Naive thymus-derived CD4-positive, alpha-beta T cell (primary cell): ENCODE measurements around the gene LHPP. TPM values are rescaled to one million over a fixed set of nuclear protein-coding genes. Genes with fewer than 3 reads are reported as not detected.
A peak's percentile ranks its signal among the peaks of the same experiment; 100 is the strongest.

Experiments used
- ATAC-seq: fragments of 150-1000 bp; cut with Tn5 transposase; 2 replicates; pipeline ENCODE4 v1.10.0; 2021; ENCODE audit warnings: mild to moderate bottlenecking, moderate library complexity
- CTCF ChIA-PET: fragments of 350-600 bp; sonication (Branson Sonifier 250); formaldehyde crosslinking; loops from one replicate; lab custom pipeline; 2021; ENCODE audit warnings: antibody characterized with exemption; lab: Charles Lee
- POLR2A ChIA-PET: fragments of 350-600 bp; sonication (Branson Sonifier 250); formaldehyde crosslinking; loops from one replicate; lab custom pipeline; 2021; ENCODE audit warnings: antibody characterized with exemption, inconsistent platforms; lab: Charles Lee
- DNase-seq, 9 donors: peaks; one replicate each; pipeline versions ENCODE4 v3.0.0 to v3.0.0-alpha.2; 2020 to 2022; ENCODE audit warnings: mixed read lengths in 1 of 9
- H3K27ac ChIP-seq: one replicate; pipeline ENCODE4 v1.7.0; 2013; ENCODE audit warnings: mild to moderate bottlenecking, low read depth, low read length, moderate library complexity
- H3K27me3 ChIP-seq, 2 donors: one replicate each; pipeline ENCODE4 v1.7.0; 2013; ENCODE audit warnings: low read length in 2 of 2, mild to moderate bottlenecking in 2 of 2, moderate library complexity in 2 of 2; ENCODE audit not compliant: control insufficient read depth in 2 of 2, insufficient read depth in 2 of 2
- H3K36me3 ChIP-seq, 3 experiments: 1 replicate in 2 of 3; 2 replicates in 1 of 3; pipeline ENCODE4 v1.7.0; 2013; ENCODE audit warnings: low read length in 3 of 3, mild to moderate bottlenecking in 3 of 3, moderate library complexity in 1 of 3; ENCODE audit not compliant: insufficient read depth in 3 of 3, control insufficient read depth in 2 of 3
- H3K4me1 ChIP-seq, 2 donors: one replicate each; pipeline ENCODE4 v1.7.0; 2013; ENCODE audit warnings: low read length in 2 of 2, mild to moderate bottlenecking in 2 of 2, moderate library complexity in 1 of 2; ENCODE audit not compliant: control insufficient read depth in 2 of 2, insufficient read depth in 2 of 2
- H3K4me3 ChIP-seq: 2 replicates; pipeline ENCODE4 v1.7.0; 2013; ENCODE audit warnings: mild to moderate bottlenecking, low read length
- H3K9me3 ChIP-seq, 3 experiments: 1 replicate in 2 of 3; 2 replicates in 1 of 3; pipeline ENCODE4 v1.7.0; 2013; ENCODE audit warnings: low read length in 3 of 3; ENCODE audit not compliant: control insufficient read depth in 2 of 3
- H3K27ac Mint-ChIP-seq, 9 donors: one replicate each; pipeline ENCODE4 v1.8.0; 2020 to 2022; ENCODE audit warnings: mixed read lengths in 9 of 9, mild to moderate bottlenecking in 8 of 9, moderate library complexity in 5 of 9, inconsistent platforms in 2 of 9
- H3K27me3 Mint-ChIP-seq, 5 donors: one replicate each; pipeline ENCODE4 v1.8.0; 2021 to 2022; ENCODE audit warnings: mixed read lengths in 5 of 5, mild to moderate bottlenecking in 1 of 5
- H3K36me3 Mint-ChIP-seq, 5 donors: one replicate each; pipeline ENCODE4 v1.8.0; 2020 to 2022; ENCODE audit warnings: mixed read lengths in 5 of 5, mild to moderate bottlenecking in 3 of 5, inconsistent platforms in 1 of 5
- H3K4me1 Mint-ChIP-seq, 7 donors: one replicate each; pipeline ENCODE4 v1.8.0; 2020 to 2022; ENCODE audit warnings: mixed read lengths in 7 of 7, mild to moderate bottlenecking in 3 of 7, inconsistent platforms in 1 of 7
- H3K4me3 Mint-ChIP-seq, 10 donors: one replicate each; pipeline ENCODE4 v1.8.0; 2020 to 2022; ENCODE audit warnings: mild to moderate bottlenecking in 10 of 10, mixed read lengths in 10 of 10, moderate library complexity in 6 of 10, inconsistent platforms in 2 of 10
- H3K9me3 Mint-ChIP-seq, 11 donors: one replicate each; pipeline ENCODE4 v1.8.0; 2020 to 2022; ENCODE audit warnings: mixed read lengths in 11 of 11, mild to moderate bottlenecking in 4 of 11, inconsistent platforms in 1 of 11, moderate library complexity in 1 of 11
- intact Hi-C, 2 donors: fragments of 100-400 bp; cut with micrococcal nuclease; formaldehyde crosslinking; loops; one replicate each; pipeline ENCODE4 v1.15.1; 2023
- polyA plus RNA-seq, 2 donors: library from polyadenylated mRNA; unstranded; fragments of 300-500 nt; fragmentation: Illumina TruSeq; gene quantifications; one replicate each; pipeline ENCODE4 v1.2.3, GENCODE V29; 2021
- total RNA-seq, 6 experiments: library from RNA in 5 of 6; stranded (reverse) in 5 of 6; gene quantifications; 1 replicate in 5 of 6; 2 replicates in 1 of 6; pipeline ENCODE4 v1.2.3 and lab custom pipeline; 2021 to 2026

Gene LHPP
- total and polyA plus RNA-seq, 7 experiments from 2014 or later: 19.8 to 31.2 (median 23.4) TPM

DNA sequence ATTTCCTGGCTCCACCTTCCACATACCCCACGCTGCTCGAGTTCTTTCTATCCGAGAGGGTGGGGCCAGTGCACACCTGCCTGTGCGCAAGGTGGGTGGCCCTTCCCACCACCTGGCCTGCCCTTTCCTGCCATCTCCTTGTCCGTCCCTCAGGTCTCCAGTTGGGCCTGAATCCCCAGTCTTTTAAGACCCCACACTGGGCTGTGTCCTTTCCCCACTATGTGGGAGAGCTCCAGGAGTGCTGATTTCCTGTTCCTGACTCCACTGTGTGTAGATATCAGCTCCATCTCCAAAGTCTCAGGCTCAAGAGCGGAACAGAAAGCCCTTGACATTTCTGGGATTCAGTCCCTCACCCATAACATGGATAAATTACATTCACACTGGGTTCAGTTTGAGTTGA is 20.1 kb downstream of the LHPP start:
- CTCF ChIA-PET: interaction anchor here (0.6 kb wide), 1 partner anchor 21 kb away, joined by 3 read pairs; no protein-coding TSS in a partner anchor
- Mint-ChIP-seq H3K27ac (peak overlapping the region in 1 of 9 donors; percentile 58), H3K27me3 (no peaks in the 10 kb centered on the region), H3K4me3 (no peak overlapping the region), H3K4me1 (peaks cover 0 to 6% (median 0%) of the 10 kb centered on the region in 7 donors), H3K9me3 (peaks cover 0 to 4% (median 0%) of the 10 kb centered on the region in 11 donors), H3K36me3 (peaks cover 5 to 33% (median 11%) of the 10 kb centered on the region in 5 donors)
- Histone ChIP-seq H3K27ac (no peak overlapping the region), H3K4me3 (no peak overlapping the region), H3K4me1 (no peaks in the 10 kb centered on the region), H3K27me3 (no peaks in the 10 kb centered on the region), H3K36me3 (peaks cover 0 to 3% (median 0%) of the 10 kb centered on the region in 3 experiments), H3K9me3 (no peaks in the 10 kb centered on the region)
- no peak for DNase-seq
- intact Hi-C loops: no loop called here
- ATAC-seq: no peak
- POLR2A ChIA-PET: no interaction called here

GRCh38 chr10:124482236-124482800 is 20.7 kb downstream of the LHPP start:
- no peaks in the 10 kb centered on the region for H3K9me3 ChIP-seq
- peaks cover 0 to 5% (median 4%) of the 10 kb centered on the region in 3 experiments for H3K36me3 ChIP-seq
- H3K27ac ChIP-seq: no peak overlapping the region
- H3K27me3 Mint-ChIP-seq: no peaks in the 10 kb centered on the region
- H3K27ac Mint-ChIP-seq: peak overlapping the region in 1 of 9 donors; percentile 80
- peaks cover 7 to 39% (median 13%) of the 10 kb centered on the region in 5 donors for H3K36me3 Mint-ChIP-seq
- no peaks in the 10 kb centered on the region for H3K4me1 ChIP-seq
- CTCF ChIA-PET: no interaction called here
- peaks cover 0 to 6% (median 0%) of the 10 kb centered on the region in 11 donors for H3K9me3 Mint-ChIP-seq
- POLR2A ChIA-PET: no interaction called here
- peaks cover 0 to 6% (median 0%) of the 10 kb centered on the region in 7 donors for H3K4me1 Mint-ChIP-seq
- DNase-seq: no peak
- no peak overlapping the region for H3K4me3 ChIP-seq
- no peaks in the 10 kb centered on the region for H3K27me3 ChIP-seq
- ATAC-seq: no peak
- H3K4me3 Mint-ChIP-seq: peak overlapping the region in 2 of 10 donors; percentile 25 to 42
- intact Hi-C loops: no loop called here

DNA sequence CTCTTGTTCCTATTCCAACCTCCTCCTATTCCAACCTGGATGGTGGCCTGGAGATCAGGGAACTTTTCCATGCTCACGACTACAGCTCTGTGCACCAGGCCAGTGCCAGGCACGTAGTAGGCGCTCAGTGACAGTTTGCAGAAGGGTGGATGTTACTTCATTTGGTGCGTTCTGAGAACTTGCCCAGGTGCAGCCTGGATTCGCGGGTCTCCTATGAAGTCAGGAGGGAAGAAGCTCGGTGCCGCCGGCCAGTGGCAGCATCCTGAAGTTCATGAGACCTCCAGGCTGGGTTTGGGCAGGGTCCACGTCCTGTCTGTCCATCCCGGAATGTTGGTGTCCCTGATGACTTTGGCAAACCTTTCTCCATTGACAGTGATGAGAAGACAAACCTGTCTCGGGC is 21.3 kb downstream of the LHPP start:
- DNase-seq (no peak), ATAC-seq (no peak)
- Histone ChIP-seq H3K4me3 (no peak overlapping the region), H3K36me3 (peaks cover 0 to 5% (median 4%) of the 10 kb centered on the region in 3 experiments), H3K4me1 (no peaks in the 10 kb centered on the region), H3K9me3 (no peaks in the 10 kb centered on the region), H3K27me3 (no peaks in the 10 kb centered on the region), H3K27ac (no peak overlapping the region)
- POLR2A ChIA-PET: no interaction called here
- CTCF ChIA-PET: no interaction called here
- Mint-ChIP-seq H3K27ac (peak overlapping the region in 1 of 9 donors; percentile 80), H3K4me3 (peak overlapping the region in 2 of 10 donors; percentile 25 to 42), H3K36me3 (peaks cover 8 to 39% (median 15%) of the 10 kb centered on the region in 5 donors), H3K9me3 (peaks cover 0 to 7% (median 0%) of the 10 kb centered on the region in 11 donors), H3K27me3 (no peaks in the 10 kb centered on the region), H3K4me1 (peaks cover 0 to 6% (median 0%) of the 10 kb centered on the region in 7 donors)
- intact Hi-C loops: no loop called here

- peaks cover 0 to 7% (median 0%) of the 10 kb centered on the region in 11 donors for H3K9me3 Mint-ChIP-seq
- no peaks in the 10 kb centered on the region for H3K27me3 Mint-ChIP-seq
- Histone ChIP-seq H3K4me3 (no peak overlapping the region), H3K27me3 (no peaks in the 10 kb centered on the region), H3K4me1 (no peaks in the 10 kb centered on the region), H3K27ac (no peak overlapping the region), H3K36me3 (peaks cover 0 to 5% (median 4%) of the 10 kb centered on the region in 3 experiments), H3K9me3 (no peaks in the 10 kb centered on the region)
- peaks cover 13 to 48% (median 20%) of the 10 kb centered on the region in 5 donors for H3K36me3 Mint-ChIP-seq
- intact Hi-C loops: no loop called here
- POLR2A ChIA-PET: no interaction called here
- peaks cover 0 to 6% (median 0%) of the 10 kb centered on the region in 7 donors for H3K4me1 Mint-ChIP-seq
- DNase-seq (no peak), ATAC-seq (no peak)
- no peak overlapping the region for H3K4me3 Mint-ChIP-seq
- no peak overlapping the region for H3K27ac Mint-ChIP-seq
- CTCF ChIA-PET: no interaction called here
These were observed 22.4 kb downstream of the LHPP start for GRCh38 chr10:124484031-124484430.

DNA sequence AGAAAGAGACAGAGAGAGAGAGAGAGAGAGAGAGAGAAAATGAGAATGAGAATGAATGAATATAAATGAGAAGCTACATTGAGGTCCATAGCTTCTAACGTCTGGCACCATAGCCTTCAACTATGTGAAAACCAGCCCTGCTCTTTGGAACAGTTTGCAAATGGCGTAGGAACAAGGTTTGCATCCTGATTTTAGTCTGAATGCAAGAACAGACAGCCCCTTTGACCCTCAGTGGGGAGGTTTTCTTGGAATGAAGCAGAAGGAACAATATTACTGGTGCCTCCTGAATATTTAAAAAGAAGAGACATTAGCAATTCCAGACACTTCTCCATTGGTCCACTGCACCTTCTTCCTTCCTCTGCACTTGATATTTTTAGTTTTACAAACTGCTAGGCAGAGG is 23.0 kb downstream of the LHPP start:
- H3K4me1 ChIP-seq: no peaks in the 10 kb centered on the region
- peaks cover 13 to 49% (median 21%) of the 10 kb centered on the region in 5 donors for H3K36me3 Mint-ChIP-seq
- DNase-seq: no peak
- peaks cover 0 to 6% (median 0%) of the 10 kb centered on the region in 7 donors for H3K4me1 Mint-ChIP-seq
- H3K4me3 Mint-ChIP-seq: no peak overlapping the region
- ChIA-PET POLR2A (no interaction called here), CTCF (interaction anchor here (0.6 kb wide), 1 partner anchor 556 kb away, joined by 4 read pairs; no protein-coding TSS in a partner anchor)
- no peaks in the 10 kb centered on the region for H3K27me3 Mint-ChIP-seq
- peaks cover 0 to 5% (median 4%) of the 10 kb centered on the region in 3 experiments for H3K36me3 ChIP-seq
- H3K27ac Mint-ChIP-seq: no peak overlapping the region
- ATAC-seq: no peak
- H3K9me3 ChIP-seq: no peaks in the 10 kb centered on the region
- H3K9me3 Mint-ChIP-seq: peaks cover 0 to 7% (median 0%) of the 10 kb centered on the region in 11 donors
- intact Hi-C loops: no loop called here
- no peaks in the 10 kb centered on the region for H3K27me3 ChIP-seq
- H3K27ac ChIP-seq: no peak overlapping the region
- no peak overlapping the region for H3K4me3 ChIP-seq

DNA sequence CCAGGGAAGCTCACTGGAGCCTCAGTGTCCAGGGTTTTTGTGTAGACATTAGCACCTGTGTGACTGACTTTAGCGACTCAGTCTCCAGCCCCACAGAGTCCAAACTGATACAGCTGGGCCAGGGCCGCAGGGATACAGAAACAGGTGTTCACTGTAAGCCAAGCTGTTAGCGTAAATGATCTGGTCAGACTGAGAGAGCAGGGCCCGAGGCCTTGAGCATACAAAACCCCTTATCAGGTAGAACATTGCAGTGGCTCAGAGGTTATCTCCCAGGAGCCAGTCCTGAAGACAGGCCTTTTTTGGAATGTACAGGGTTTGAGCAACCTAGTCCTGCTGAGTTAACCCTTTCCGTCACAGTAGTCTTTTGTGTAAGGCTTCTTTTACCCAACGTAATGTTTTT is 25.0 kb downstream of the LHPP start:
- intact Hi-C loops: no loop called here
- no peak overlapping the region for H3K4me3 ChIP-seq
- Mint-ChIP-seq H3K27me3 (no peaks in the 10 kb centered on the region), H3K4me3 (no peak overlapping the region), H3K4me1 (peaks cover 0 to 6% (median 1%) of the 10 kb centered on the region in 7 donors), H3K9me3 (peaks cover 0 to 7% (median 0%) of the 10 kb centered on the region in 11 donors), H3K27ac (no peak overlapping the region), H3K36me3 (peaks cover 13 to 53% (median 25%) of the 10 kb centered on the region in 5 donors)
- no peak for DNase-seq
- no peaks in the 10 kb centered on the region for H3K9me3 ChIP-seq
- H3K27me3 ChIP-seq: no peaks in the 10 kb centered on the region
- no peak for ATAC-seq
- peaks cover 0 to 14% (median 4%) of the 10 kb centered on the region in 3 experiments for H3K36me3 ChIP-seq
- H3K4me1 ChIP-seq: no peaks in the 10 kb centered on the region
- H3K27ac ChIP-seq: no peak overlapping the region
- ChIA-PET CTCF (interaction anchor here (0.6 kb wide), 1 partner anchor 274 kb away, joined by 4 read pairs; no protein-coding TSS in a partner anchor), POLR2A (no interaction called here)
